SK-N-MC (cell line): ENCODE data around the gene TRIM71.

Source experiments
- EZH2 ChIP-seq: fragments of 200-600 bp; sonication (generic); IDR thresholded peaks from one replicate; pipeline ENCODE4 v1.6.1; 2017; ENCODE audit warnings: antibody characterized with exemption
- FOXP2 ChIP-seq: optimal IDR thresholded peaks from 2 replicates; pipeline ENCODE3; 2011; ENCODE audit warnings: mild to moderate bottlenecking, moderate library complexity; ENCODE audit not compliant: insufficient read depth; ENCODE audit errors: extremely low read length, control extremely low read depth

- TF ChIP-seq EZH2 (no peak), FOXP2 (no peak)
Measured at GRCh38 chr3:32850226-32850625, 32.4 kb downstream of the TRIM71 start.
